GM12892 (cell line): ENCODE results near the gene CCL22.

Experiments used
- POLR2A ChIP-seq: IDR thresholded peaks from 2 replicates; pipeline ENCODE4 v1.6.1; 2011; ENCODE audit warnings: low read depth, low read length, control low read depth
- POLR2AphosphoS5 ChIP-seq: IDR thresholded peaks from 2 replicates; pipeline ENCODE4 v1.6.1; 2011; ENCODE audit warnings: low read depth, low read length, control low read depth
- TAF1 ChIP-seq: IDR thresholded peaks from 2 replicates; pipeline ENCODE4 v1.6.1; 2011; ENCODE audit warnings: low read depth, mild to moderate bottlenecking, control low read depth, low read length, borderline replicate concordance

- TF ChIP-seq POLR2A (no peak), POLR2AphosphoS5 (no peak), TAF1 (no peak)
Measured at GRCh38 chr16:57382535-57383275, 24.1 kb downstream of the CCL22 start.
